Stromal cell of bone marrow (primary cell): ENCODE data around the gene NALCN.

Source experiments
- DNase-seq: peaks from one replicate; pipeline ENCODE4 v3.0.0-alpha.2; 2012; ENCODE audit warnings: low read depth

The NALCN gene

DNA sequence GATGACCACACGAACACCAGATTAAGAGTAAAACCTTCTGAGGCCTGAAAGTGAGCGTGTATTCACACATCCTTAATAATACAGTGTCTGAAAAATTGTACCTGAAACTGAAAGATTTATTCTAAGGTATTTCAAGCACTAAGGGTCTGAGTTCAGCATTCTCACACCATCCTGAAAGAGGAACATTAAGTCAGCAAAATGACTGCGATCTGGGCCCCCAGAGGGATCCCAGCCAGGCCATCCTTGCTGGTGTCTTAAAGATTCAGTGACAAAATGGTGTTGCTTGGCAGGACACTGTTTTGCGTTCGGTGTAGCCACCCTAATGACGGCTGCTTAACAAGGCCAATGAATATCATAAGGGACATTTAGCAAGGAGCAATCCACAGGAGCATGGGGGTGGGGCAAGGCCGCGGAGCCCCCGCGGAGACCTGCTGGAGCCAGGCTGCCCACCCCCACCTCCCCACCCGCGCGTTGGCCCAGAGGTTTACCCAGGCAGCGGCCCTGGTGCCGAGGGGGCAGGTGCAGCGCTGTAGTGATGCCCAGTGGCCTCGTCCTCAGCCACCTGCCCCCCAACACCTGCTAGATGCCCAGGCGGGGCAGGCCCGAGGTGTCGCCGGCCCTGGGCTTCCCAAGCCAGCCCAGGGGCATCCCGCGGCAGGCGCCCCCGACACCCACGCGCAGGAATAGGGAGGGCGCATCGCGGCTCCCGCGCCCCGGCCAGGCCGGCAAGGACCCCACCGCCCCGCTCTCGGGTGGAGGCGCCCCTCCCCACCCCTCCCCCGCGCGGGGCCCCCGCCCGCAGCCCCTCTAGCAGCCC, 742 bp downstream of the NALCN start:
- DNase-seq = no peak

- DNase-seq = no peak
These were observed 4.2 kb downstream of the NALCN start for GRCh38 chr13:101412076-101412475.

DNA sequence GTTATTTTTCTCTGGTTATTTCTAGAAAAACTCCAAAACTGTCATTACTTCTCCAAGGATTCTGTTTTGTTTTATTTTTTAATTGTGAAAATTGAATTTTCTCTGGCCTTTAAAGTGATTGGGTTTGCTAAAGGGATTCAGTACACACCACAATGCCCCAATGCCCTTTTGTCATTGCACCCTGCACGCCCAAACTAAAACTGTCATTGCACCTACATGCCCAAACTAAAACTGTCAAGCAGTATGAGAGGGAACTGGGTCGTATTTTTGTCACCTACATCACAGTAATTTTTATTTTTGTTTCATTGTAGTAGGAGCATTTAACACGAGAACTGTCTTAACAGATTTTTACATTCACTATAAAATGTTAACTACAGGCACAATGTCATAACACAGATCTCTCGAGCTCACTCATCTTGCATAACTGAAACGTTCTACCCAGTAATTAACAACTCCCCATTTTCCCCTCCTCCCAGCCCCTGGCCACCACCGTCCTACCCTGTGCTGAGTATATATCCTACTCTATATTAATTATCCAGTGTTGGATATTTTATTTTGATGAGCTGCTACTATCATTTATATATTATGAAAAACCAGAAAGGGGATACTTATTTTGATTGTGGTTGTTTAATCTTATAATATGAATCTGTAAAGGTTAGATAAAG, 7.2 kb downstream of the NALCN start:
- no peak for DNase-seq

- no peak for DNase-seq
These were observed 8.2 kb downstream of the NALCN start for GRCh38 chr13:101408154-101408553.

- no peak for DNase-seq
These were observed 9.5 kb downstream of the NALCN start for GRCh38 chr13:101406791-101407190.

DNA sequence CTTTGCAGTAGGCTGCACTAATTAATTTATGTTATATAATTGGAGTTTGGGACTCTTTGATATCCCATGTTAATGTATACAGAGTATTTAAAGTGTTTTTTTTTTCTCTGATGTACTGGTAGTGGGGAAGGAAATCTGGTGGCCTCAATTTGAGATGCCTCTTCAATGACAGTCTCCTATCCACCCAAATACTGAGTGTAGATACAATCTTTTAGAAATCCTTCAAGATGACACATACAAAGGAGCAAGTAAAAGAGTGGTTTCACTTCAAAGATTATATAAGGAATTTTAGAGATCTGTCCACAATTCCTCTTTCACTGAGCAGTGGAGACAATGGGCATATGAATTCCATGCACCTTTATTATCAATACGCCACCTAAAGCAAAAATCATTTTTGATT, 15.1 kb downstream of the NALCN start:
- DNase-seq = no peak

DNA sequence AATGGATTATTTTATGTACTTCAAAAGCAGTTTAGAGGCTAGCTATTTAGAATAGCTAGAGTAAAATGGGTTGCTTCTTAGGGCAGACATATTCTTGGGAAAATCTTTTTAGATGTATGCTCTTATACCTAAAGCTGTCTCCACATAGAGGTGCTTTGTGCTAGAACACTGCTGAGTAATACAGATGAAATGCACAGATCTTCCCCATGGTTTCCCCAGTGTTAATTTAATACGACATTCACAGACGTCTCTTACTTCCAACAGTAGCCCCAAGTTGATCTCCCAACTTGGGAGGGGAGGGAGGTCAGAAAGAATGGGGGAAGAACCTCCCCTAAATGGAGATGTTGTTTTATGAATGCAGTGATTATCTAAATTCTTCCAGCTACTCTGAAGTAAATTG, 16.9 kb downstream of the NALCN start:
- DNase-seq = no peak

DNA sequence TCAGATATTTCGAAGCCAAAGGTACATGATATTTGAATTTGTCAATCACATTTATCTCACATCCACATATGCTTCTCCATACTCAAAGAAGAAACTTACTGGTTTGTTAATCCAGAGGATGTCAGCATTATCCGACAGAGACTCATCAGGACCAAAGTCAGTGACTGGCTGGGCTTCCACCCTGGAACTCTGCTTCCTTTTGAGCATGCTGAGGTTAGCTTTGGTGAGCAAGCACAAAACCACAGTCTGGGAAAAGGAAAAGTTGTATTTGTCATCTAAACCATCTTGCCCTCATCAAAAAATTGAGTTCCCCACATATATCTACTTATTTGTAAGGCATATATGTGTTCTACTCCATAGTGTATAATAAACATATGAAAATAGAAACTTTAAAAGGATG, 17.4 kb downstream of the NALCN start:
- peak; percentile 76 for DNase-seq

- no peak for DNase-seq
These were observed 18.1 kb downstream of the NALCN start for GRCh38 chr13:101398191-101398590.

GRCh38 chr13:101397742-101398141, 18.6 kb downstream of the NALCN start:
- DNase-seq = peak; percentile 85

GRCh38 chr13:101394605-101395004, 21.7 kb downstream of the NALCN start:
- no peak for DNase-seq

- DNase-seq = no peak
These were observed 23.2 kb downstream of the NALCN start for GRCh38 chr13:101393140-101393539.

DNA sequence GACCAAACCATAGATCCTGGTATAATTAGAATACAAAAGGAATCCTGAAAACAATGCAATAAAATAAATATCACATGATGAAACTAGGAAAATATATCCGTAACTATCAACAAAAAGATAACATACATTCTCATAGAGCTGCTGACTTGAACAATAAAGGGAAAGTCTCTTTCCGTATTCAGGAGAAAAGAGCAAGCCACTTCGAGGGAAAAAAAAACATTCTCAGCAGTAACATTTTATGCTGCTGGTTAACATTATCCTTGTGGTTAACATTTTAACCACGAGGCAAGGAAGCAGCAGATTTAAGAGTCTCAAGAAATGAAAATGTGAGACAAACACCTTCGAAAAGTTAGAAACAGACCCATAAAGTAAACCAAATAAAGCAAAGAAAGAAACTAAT, 25.8 kb downstream of the NALCN start:
- peak; percentile 30 for DNase-seq

GRCh38 chr13:101384929-101385328, 31.4 kb downstream of the NALCN start:
- no peak for DNase-seq

GRCh38 chr13:101383595-101383994, 32.7 kb downstream of the NALCN start:
- DNase-seq = no peak

DNA sequence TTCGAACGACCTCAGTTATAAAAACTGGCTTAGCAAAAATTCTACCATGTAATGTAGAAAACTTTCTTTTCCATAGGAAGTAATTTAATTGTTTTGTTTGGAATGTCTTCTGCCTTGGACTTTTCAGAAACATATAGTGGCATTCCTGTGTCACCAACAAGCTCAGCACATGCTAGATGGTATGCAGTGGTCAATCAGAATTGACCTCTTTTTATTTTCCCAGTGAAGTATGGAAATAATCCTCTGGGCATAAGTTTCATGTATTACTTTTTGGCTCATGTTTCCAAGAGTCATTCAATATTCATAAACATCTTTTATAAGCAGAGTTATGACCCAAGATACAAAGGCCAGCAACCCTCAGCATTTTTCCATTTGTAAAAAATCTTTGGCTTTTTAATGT, 33.6 kb downstream of the NALCN start:
- no peak for DNase-seq

DNA sequence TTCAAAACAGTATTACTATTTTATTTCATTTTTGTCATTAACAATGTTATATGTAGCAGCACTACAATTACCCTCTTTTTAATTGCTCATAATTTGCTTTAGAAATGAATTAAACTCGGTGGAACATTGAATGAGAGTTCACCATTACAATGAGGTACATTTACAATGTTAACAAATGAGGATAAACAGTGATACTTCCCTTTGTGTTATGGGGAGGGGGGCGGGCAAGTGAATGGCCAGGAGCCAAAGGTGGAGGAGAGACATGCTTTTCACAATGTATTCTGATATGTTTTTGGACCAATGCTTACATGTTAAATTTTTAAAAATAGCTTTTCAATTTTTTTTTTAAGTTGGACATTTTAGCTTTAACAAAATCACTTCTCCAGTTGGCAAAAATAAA, 34.2 kb downstream of the NALCN start:
- no peak for DNase-seq

- DNase-seq = no peak
These were observed 55.8 kb downstream of the NALCN start for GRCh38 chr13:101360525-101360924.

- DNase-seq = no peak
These were observed 61.4 kb downstream of the NALCN start for GRCh38 chr13:101354895-101355294.

DNA sequence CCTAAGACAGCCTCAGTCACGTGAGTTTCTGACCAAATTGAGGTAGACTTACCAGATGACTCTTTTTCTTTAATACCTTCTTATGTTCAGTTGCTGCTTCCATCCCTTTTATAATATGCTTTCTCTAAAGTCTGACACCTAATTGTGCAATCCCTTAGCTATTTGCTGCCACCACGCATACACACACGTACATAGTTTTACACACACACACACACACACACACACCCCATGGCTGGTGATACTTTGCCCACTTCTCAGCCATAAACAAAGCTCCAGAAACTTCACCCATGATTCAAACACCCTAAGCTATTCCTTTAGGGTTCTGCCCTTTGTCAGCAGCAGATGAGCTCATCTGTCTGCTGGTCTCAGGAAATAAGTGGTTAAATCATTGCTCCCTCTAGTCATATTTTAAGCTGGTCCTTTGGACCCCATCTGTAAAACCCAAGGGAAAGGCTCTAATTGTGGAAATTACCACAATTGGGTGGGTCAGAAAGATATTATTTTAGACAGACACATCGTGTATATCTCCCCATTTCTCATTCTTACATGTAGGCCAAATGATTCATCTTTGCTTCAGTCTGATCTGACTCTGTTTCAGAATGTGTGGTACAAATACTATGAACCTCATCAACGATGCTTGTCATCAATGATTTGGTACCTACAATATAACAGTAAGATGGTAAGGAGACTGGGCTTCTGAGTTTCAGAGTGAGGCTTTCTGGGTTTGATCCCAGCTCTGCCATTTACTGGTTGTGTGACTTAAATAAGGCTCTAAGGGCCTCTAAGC, 69.2 kb downstream of the NALCN start:
- DNase-seq = no peak

DNA sequence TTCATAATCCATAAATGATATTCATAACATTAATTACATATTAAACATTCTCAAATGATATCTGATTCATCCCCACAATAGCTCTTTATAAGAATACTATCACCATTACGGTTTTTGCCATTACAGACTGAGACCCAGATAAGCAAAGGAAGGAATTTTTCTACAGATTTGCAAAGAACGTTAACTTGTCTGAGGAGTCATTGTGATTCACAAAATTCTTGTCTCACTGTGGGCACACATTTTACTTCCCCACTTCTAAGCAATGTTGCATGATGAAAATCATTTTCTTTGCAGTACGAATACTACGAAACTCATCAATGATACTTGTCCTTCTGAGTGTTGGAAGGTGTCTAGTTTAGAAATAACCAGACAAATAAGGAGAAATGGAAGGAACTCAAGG, 70.1 kb downstream of the NALCN start:
- DNase-seq = no peak

DNA sequence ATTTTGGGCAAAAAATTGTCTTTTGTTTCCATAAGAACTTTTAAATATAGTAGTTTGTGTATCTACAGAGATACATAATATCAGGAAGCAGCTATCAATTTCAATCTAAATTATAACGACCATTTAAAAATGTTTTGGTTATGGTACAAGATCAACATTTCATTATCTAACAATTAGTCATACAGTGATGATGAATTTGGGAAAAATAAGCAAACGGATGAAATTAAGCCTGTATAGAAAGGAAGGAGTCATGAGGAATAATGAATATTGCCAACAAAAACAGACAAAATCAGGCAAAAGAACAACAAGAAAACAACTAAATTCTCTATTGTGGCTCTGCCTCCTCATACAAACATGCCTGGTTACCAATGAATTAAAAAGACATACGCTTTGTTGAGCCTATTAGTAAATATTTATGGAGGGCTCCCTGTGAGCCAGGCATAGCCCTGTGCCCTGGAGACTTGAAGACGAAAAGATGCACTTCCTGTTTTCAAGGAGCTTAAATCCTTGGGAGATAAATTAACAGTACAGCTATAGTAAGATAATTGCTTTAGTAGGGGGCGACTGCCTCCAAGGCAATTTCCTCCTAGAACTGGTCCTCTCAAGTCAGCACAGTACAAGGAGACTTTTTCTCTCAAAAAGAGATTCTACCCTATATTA, 73.0 kb downstream of the NALCN start:
- DNase-seq = no peak
